ENCODE results near the gene SULT1A3. TPM values are rescaled to one million over a fixed set of nuclear protein-coding genes. Genes with fewer than 3 reads are reported as not detected.
"Not testable (repeated sequence)": the region's sequence is repeated elsewhere in the genome, so short reads cannot be mapped to it uniquely, and the experiment has no call there.

The SULT1A3 gene
- total RNA-seq, 3 donors from 2014 or later, result 37.1 to 96.5 (median 66.7) TPM

- peak in 1 of 3 donors; percentile 34 for DNase-seq
- ATAC-seq, result peak; percentile 76
- TF ChIP-seq, protein P1, sequence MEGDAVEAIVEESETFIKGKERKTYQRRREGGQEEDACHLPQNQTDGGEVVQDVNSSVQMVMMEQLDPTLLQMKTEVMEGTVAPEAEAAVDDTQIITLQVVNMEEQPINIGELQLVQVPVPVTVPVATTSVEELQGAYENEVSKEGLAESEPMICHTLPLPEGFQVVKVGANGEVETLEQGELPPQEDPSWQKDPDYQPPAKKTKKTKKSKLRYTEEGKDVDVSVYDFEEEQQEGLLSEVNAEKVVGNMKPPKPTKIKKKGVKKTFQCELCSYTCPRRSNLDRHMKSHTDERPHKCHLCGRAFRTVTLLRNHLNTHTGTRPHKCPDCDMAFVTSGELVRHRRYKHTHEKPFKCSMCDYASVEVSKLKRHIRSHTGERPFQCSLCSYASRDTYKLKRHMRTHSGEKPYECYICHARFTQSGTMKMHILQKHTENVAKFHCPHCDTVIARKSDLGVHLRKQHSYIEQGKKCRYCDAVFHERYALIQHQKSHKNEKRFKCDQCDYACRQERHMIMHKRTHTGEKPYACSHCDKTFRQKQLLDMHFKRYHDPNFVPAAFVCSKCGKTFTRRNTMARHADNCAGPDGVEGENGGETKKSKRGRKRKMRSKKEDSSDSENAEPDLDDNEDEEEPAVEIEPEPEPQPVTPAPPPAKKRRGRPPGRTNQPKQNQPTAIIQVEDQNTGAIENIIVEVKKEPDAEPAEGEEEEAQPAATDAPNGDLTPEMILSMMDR (IDR thresholded peaks at IDR 0.05), result no peak
These were observed 32.7 kb upstream of the SULT1A3 start for GRCh38 chr16:30166202-30166902.

DNA sequence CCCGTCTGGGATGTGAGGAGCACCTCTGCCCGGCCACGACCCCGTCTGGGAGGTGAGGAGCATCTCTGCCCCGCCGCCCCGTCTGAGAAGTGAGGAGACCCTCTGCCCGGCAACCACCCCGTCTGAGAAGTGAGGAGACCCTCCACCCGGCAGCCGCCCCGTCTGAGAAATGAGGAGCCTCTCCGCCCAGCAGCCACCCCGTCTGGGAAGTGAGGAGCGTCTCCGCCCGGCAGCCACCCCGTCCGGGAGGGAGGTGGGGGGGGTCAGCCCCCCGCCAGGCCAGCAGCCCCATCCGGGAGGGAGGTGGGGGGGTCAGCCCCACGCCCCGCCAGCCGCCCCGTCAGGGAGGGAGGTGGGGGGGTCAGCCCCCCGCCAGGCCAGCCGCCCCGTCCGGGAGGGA lies 30.3 kb upstream of the SULT1A3 start:
- intact Hi-C loops (cut with DNase I, micrococcal nuclease), result not testable (repeated sequence)

More at GRCh38 chr16:30166202-30166902, 32.7 kb upstream of the SULT1A3 start:
- Histone ChIP-seq H3K36me3 (ENCODE audit: low read depth) (no peaks in the 10 kb centered on the region), H3K9me3 (no peaks in the 10 kb centered on the region), H3K4me1 (ENCODE audit: low read depth) (no peaks in the 10 kb centered on the region), H3K4me3 (no peak overlapping the region)
- intact Hi-C loops (cut with DNase I, micrococcal nuclease), result no loop called here

GRCh38 chr16:30169416-30169815 lies 29.6 kb upstream of the SULT1A3 start:
- H3K4me1 ChIP-seq (ENCODE audit: low read depth); H3K4me3 ChIP-seq; H3K9me3 ChIP-seq; ATAC-seq; intact Hi-C loops (cut with DNase I, micrococcal nuclease); H3K36me3 ChIP-seq (ENCODE audit: low read depth): not testable (repeated sequence)
- peak in 1 of 3 donors; percentile 25 for DNase-seq

More for the DNA sequence above, 30.3 kb upstream of the SULT1A3 start:
- DNase-seq, result peak in 1 of 3 donors; percentile 53
- H3K36me3 ChIP-seq (ENCODE audit: low read depth); H3K9me3 ChIP-seq; H3K4me1 ChIP-seq (ENCODE audit: low read depth); H3K4me3 ChIP-seq; ATAC-seq: not testable (repeated sequence)

GRCh38 chr16:30170145-30170544 lies 28.9 kb upstream of the SULT1A3 start:
- intact Hi-C loops (cut with DNase I, micrococcal nuclease), result not testable (repeated sequence)

GRCh38 chr16:30173054-30173453 lies 26.0 kb upstream of the SULT1A3 start:
- DNase-seq (no peak), ATAC-seq (no peak)
- TF ChIP-seq, protein P1 (IDR thresholded peaks at IDR 0.05), result no peak
- H3K4me1 ChIP-seq (ENCODE audit: low read depth), result no peaks in the 10 kb centered on the region
- intact Hi-C loops (cut with DNase I, micrococcal nuclease), result no loop called here
- no peaks in the 10 kb centered on the region for H3K9me3 ChIP-seq
- no peak overlapping the region for H3K4me3 ChIP-seq
- H3K36me3 ChIP-seq (ENCODE audit: low read depth), result no peaks in the 10 kb centered on the region

More at GRCh38 chr16:30170145-30170544, 28.9 kb upstream of the SULT1A3 start:
- not testable (repeated sequence) for H3K4me3 ChIP-seq; H3K4me1 ChIP-seq (ENCODE audit: low read depth); ATAC-seq; H3K9me3 ChIP-seq; H3K36me3 ChIP-seq (ENCODE audit: low read depth)
- peak in 1 of 3 donors; percentile 18 for DNase-seq

- DNase-seq; ATAC-seq; intact Hi-C loops (cut with DNase I, micrococcal nuclease); H3K4me1 ChIP-seq (ENCODE audit: low read depth); H3K9me3 ChIP-seq; H3K4me3 ChIP-seq; H3K36me3 ChIP-seq (ENCODE audit: low read depth): not testable (repeated sequence)
These were observed 22.2 kb upstream of the SULT1A3 start for GRCh38 chr16:30176876-30177275.

GRCh38 chr16:30179195-30179594 lies 19.9 kb upstream of the SULT1A3 start:
- no peaks in the 10 kb centered on the region for H3K36me3 ChIP-seq (ENCODE audit: low read depth)
- no peak for DNase-seq
- no peaks in the 10 kb centered on the region for H3K9me3 ChIP-seq
- H3K4me3 ChIP-seq, result no peak overlapping the region
- peaks cover 4% of the 10 kb centered on the region for H3K4me1 ChIP-seq (ENCODE audit: low read depth)
- no peak for ATAC-seq
- intact Hi-C loops (cut with DNase I, micrococcal nuclease), result no loop called here
- TF ChIP-seq, protein P1 (IDR thresholded peaks at IDR 0.05), result no peak

GRCh38 chr16:30179931-30180330 lies 19.1 kb upstream of the SULT1A3 start:
- DNase-seq (no peak), ATAC-seq (no peak)
- TF ChIP-seq, protein P1 (IDR thresholded peaks at IDR 0.05), result no peak
- Histone ChIP-seq H3K4me3 (no peak overlapping the region), H3K36me3 (ENCODE audit: low read depth) (no peaks in the 10 kb centered on the region), H3K4me1 (ENCODE audit: low read depth) (peaks cover 4% of the 10 kb centered on the region), H3K9me3 (no peaks in the 10 kb centered on the region)
- intact Hi-C loops (cut with DNase I, micrococcal nuclease), result no loop called here
